ENCODE measurements around the gene GPR37L1. TPM values are rescaled to one million over a fixed set of nuclear protein-coding genes. Genes with fewer than 3 reads are reported as not detected.

Gene GPR37L1
- total and polyA plus RNA-seq, 8 donors: 0.02 to 0.25 (median 0.07) TPM; not detected in 2

DNA sequence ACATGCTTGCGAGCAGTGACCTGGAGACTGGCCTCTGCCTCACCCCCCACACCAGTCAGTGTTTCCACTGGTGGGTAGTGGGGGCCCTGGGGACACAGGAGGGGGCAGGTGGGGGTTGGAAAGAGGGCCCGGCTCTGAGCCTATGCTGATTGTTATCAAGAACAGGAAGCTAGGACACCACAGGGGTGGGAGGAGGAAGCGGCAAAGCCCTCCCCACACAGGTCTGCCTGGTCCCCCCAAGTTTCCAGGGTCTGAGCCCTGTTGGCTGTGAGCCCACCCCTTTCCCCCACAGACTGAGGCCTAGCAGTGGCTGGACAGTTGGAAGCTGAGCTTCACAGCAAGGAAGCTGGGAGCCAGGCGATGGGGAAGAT is 39.3 kb downstream of the GPR37L1 start:
- Histone ChIP-seq H3K36me3 (no peaks in the 10 kb centered on the region), H3K27me3 (no peaks in the 10 kb centered on the region), H3K27ac (no peak overlapping the region), H3K9me3 (no peaks in the 10 kb centered on the region), H3K4me3 (no peak overlapping the region), H3K4me1 (no peaks in the 10 kb centered on the region)
- peak in 1 of 4 donors; percentile 14 for ATAC-seq
- no peak for FAIRE-seq
- 81 to 86% methylated on average over 4 of the region's 4 CpGs for WGBS, 2 donors
- intact Hi-C loops (cut with DNase I): no loop called here
- TF ChIP-seq, protein P1, sequence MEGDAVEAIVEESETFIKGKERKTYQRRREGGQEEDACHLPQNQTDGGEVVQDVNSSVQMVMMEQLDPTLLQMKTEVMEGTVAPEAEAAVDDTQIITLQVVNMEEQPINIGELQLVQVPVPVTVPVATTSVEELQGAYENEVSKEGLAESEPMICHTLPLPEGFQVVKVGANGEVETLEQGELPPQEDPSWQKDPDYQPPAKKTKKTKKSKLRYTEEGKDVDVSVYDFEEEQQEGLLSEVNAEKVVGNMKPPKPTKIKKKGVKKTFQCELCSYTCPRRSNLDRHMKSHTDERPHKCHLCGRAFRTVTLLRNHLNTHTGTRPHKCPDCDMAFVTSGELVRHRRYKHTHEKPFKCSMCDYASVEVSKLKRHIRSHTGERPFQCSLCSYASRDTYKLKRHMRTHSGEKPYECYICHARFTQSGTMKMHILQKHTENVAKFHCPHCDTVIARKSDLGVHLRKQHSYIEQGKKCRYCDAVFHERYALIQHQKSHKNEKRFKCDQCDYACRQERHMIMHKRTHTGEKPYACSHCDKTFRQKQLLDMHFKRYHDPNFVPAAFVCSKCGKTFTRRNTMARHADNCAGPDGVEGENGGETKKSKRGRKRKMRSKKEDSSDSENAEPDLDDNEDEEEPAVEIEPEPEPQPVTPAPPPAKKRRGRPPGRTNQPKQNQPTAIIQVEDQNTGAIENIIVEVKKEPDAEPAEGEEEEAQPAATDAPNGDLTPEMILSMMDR (IDR thresholded peaks at IDR 0.05): no peak
- DNase-seq: no peak

DNA sequence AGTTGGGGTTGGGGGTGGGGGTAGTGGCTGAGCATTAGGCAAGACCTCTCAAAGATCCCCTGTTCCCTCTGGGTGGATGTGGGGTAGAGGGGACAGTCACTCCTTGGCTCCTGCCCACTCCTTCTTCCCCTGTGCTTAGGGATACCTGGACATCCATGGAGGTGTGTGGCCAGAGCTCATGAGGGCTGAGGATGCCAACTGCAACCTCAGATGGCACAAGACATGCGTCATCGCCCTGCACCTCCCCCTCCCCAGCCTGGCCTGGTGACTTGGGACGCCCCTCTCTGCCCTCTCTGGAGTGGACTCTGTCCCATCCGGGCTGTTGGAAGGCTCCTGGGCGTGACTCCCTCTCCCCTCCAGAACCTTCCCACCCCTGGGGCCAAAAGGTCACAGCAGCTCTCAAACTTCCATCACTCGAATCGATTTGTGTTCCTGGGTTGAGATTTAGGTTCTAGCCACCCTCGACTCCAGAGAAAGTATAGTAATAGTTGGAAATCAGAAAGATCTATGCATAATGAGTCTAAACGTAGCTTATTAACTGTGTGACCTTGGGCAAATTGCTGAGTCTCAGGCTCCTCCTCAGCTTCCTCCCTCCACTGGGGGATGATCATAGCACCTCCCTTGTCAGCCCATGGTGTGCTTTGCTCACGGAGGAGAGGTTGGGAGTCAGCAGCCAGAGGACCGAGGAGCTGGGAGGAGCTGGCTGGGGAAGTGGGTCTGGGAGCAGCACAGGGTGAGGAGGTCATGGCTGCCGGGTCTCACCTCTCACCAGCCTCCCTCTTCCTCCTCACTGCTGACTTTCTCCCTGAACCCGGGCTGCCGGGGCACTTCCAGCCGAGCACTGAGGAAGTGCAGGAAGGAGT is 39.9 kb downstream of the GPR37L1 start:
- TF ChIP-seq, protein P1 (IDR thresholded peaks at IDR 0.05): no peak
- ATAC-seq: no peak
- FAIRE-seq: no peak
- DNase-seq: no peak
- Histone ChIP-seq H3K4me1 (no peaks in the 10 kb centered on the region), H3K4me3 (no peak overlapping the region), H3K9me3 (no peaks in the 10 kb centered on the region), H3K27me3 (no peaks in the 10 kb centered on the region), H3K27ac (no peak overlapping the region), H3K36me3 (no peaks in the 10 kb centered on the region)
- intact Hi-C loops (cut with DNase I): no loop called here
- 30 to 41% methylated on average over 12 to 15 of the region's 15 CpGs for WGBS, 2 donors

DNA sequence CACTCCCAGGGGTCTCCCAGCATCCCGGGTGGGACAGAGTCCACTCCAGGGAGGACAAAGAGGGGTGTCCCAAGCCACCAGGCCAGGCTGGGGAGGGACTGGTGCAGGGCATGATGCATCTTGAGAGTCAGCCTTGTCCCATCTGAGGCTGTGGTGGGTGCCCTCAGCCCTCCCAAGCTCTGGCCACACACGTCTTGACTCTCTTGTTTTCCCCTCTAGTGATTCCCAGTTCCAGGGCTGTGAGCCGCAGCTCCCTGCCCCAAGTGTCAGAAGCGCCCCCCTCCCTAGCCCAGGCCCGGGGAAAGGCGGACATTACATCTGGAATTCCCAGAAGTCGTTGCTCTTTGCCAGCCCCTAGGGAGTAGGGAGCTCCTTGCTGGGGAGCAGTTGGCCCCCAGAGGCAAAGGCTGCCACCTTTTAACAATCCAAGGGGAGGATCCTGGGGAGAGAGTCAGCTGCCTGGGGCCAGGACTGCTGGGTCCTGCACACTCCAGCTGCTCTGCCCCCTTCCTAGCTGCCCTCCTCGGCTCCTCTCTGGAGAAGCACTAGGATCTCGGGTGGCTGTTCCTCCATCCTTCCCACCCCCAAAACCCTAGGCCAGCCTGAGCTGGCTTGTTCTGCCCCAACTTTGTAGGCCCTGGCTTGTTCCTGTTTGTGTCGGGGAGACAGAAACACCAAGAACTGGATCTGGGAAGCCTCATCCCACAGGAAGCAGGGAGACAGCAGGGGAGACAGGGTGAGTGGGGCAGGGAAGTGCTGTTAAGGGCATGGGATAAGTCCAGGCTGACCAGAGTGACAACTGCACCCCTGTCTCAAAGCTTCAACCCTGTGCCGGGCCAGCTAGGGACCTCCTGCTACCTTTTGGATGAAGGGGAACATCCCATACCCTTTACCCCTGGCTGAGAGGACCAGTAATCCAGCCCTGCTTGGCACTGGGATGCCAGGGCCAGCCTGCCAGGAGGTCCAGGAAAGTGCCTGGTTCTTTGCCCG is 40.9 kb downstream of the GPR37L1 start:
- no peak overlapping the region for H3K27ac ChIP-seq
- H3K36me3 ChIP-seq: no peaks in the 10 kb centered on the region
- TF ChIP-seq, protein P1 (IDR thresholded peaks at IDR 0.05): no peak
- FAIRE-seq (no peak), DNase-seq (peak in 2 of 6 donors; percentile 35 to 39), ATAC-seq (no peak)
- WGBS, 2 donors: 64% methylated on average over 12 of the region's 12 CpGs
- H3K4me1 ChIP-seq: no peaks in the 10 kb centered on the region
- no peaks in the 10 kb centered on the region for H3K27me3 ChIP-seq
- no peaks in the 10 kb centered on the region for H3K9me3 ChIP-seq
- intact Hi-C loops (cut with DNase I): no loop called here
- no peak overlapping the region for H3K4me3 ChIP-seq

DNA sequence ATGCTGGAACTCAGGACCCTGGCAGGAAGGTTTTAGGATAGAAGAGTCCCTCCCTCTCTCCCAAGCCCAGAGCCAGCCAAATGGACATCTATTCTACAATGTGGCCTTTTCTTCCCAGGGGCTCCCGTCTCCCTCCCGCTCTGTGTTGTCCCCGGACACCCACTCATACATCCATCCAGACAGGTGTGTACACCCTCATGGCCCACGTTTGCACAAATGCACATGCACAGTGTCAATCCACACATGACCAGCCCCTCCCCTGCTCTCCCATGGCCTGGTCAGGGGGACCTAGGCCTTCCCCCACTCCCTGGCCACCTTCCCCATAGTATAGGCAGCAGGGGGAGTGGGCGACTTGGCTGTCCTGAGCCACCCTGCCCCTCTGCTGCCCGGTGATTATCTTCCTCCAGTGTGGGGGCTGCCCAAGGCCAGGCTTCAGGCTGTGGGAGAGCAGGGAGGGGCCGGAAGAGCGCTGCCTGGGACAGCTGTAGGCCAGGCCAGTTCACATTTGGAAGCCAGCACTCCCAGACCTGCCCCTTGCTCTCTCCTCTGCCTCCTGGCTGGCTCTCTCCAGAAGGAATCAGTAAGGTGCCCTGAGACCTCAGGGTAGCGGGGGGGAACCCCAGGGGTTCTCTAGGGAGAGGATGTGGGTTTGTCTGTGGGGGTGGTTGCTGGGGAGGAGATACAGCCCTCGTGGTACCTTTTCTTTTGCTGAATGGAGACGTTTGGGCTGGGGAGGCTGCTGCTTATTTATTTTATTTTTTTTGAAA is 41.7 kb downstream of the GPR37L1 start:
- no peaks in the 10 kb centered on the region for H3K36me3 ChIP-seq
- TF ChIP-seq, protein P1 (IDR thresholded peaks at IDR 0.05): no peak
- no peak overlapping the region for H3K4me3 ChIP-seq
- H3K27me3 ChIP-seq: no peaks in the 10 kb centered on the region
- intact Hi-C loops (cut with DNase I): no loop called here
- no peak overlapping the region for H3K27ac ChIP-seq
- H3K4me1 ChIP-seq: no peaks in the 10 kb centered on the region
- FAIRE-seq: no peak
- no peak for ATAC-seq
- WGBS, 2 donors: 70 to 71% methylated on average over 11 of the region's 11 CpGs
- no peaks in the 10 kb centered on the region for H3K9me3 ChIP-seq
- DNase-seq: peak in 1 of 6 donors; percentile 46
